GM12801 (cell line): Measurements from ENCODE around the gene RAC3.

ENCODE experiments used
- CTCF ChIP-seq: IDR thresholded peaks from one replicate; pipeline ENCODE4 v1.5.1; 2011; ENCODE audit warnings: control low read depth; ENCODE audit not compliant: insufficient read length; ENCODE audit errors: extremely low read depth

Gene RAC3

GRCh38 chr17:82037889-82038195, 6.4 kb downstream of the RAC3 start:
- no peak for TF ChIP-seq CTCF

GRCh38 chr17:82039695-82040299, 8.3 kb downstream of the RAC3 start:
- TF ChIP-seq CTCF: no peak

GRCh38 chr17:82041144-82041814, 9.8 kb downstream of the RAC3 start:
- TF ChIP-seq CTCF: no peak

GRCh38 chr17:82042649-82043048, 11.2 kb downstream of the RAC3 start:
- TF ChIP-seq CTCF: no peak

- TF ChIP-seq CTCF: no peak
These were observed 12.0 kb downstream of the RAC3 start for GRCh38 chr17:82043507-82043906.

- TF ChIP-seq CTCF: no peak
These were observed 14.5 kb downstream of the RAC3 start for GRCh38 chr17:82045936-82046484.

GRCh38 chr17:82046903-82047302, 15.4 kb downstream of the RAC3 start:
- TF ChIP-seq CTCF: no peak
